Natural killer cell (primary cell): ENCODE results near the gene OR5AK2. TPM values are rescaled to one million over a fixed set of nuclear protein-coding genes. Genes with fewer than 3 reads are reported as not detected.

Experiments used
- ATAC-seq, 3 donors: fragments of 150-1000 bp in 2 of 3; fragments of 200-7000 bp in 1 of 3; cut with Tn5 transposase; 1 replicate in 1 of 3; 2 replicates in 2 of 3; pipeline ENCODE4 v1.10.0; 2021; ENCODE audit warnings: mild to moderate bottlenecking in 2 of 3, moderate library complexity in 2 of 3
- DNase-seq, 2 donors: peaks; one replicate each; pipeline versions ENCODE4 v3.0.0 to v3.0.0-alpha.2; 2013 to 2021; ENCODE audit warnings: mixed read lengths in 1 of 2
- H3K27ac ChIP-seq: one replicate; pipeline ENCODE4 v1.5.1; 2013; ENCODE audit warnings: mild to moderate bottlenecking, low read length
- H3K27me3 ChIP-seq: one replicate; pipeline ENCODE4 v1.6.1; 2013; ENCODE audit warnings: low read length; ENCODE audit not compliant: control insufficient read depth, insufficient read depth
- H3K36me3 ChIP-seq: one replicate; pipeline ENCODE4 v1.6.1; 2013; ENCODE audit warnings: low read length; ENCODE audit not compliant: control insufficient read depth, insufficient read depth
- H3K4me1 ChIP-seq: one replicate; pipeline ENCODE4 v1.6.1; 2013; ENCODE audit warnings: low read length; ENCODE audit not compliant: control insufficient read depth, insufficient read depth
- H3K4me3 ChIP-seq: one replicate; pipeline ENCODE4 v1.5.1; 2013; ENCODE audit warnings: low read length
- H3K9me3 ChIP-seq: one replicate; pipeline ENCODE4 v1.6.1; 2013; ENCODE audit warnings: low read length; ENCODE audit not compliant: control insufficient read depth, insufficient read depth
- H3K27ac Mint-ChIP-seq, 2 donors: one replicate each; pipeline ENCODE4 v1.8.0; 2022; ENCODE audit warnings: mild to moderate bottlenecking in 2 of 2, mixed read lengths in 2 of 2, moderate library complexity in 1 of 2
- H3K27me3 Mint-ChIP-seq, 2 donors: one replicate each; pipeline ENCODE4 v1.8.0; 2022; ENCODE audit warnings: low read depth in 2 of 2, mixed read lengths in 2 of 2
- H3K36me3 Mint-ChIP-seq: one replicate; pipeline ENCODE4 v1.8.0; 2022; ENCODE audit warnings: mixed read lengths
- H3K4me1 Mint-ChIP-seq, 2 donors: one replicate each; pipeline ENCODE4 v1.8.0; 2022; ENCODE audit warnings: mixed read lengths in 2 of 2
- H3K4me3 Mint-ChIP-seq: one replicate; pipeline ENCODE4 v1.8.0; 2022; ENCODE audit warnings: mild to moderate bottlenecking, moderate library complexity, mixed read lengths
- H3K9me3 Mint-ChIP-seq, 2 donors: one replicate each; pipeline ENCODE4 v1.8.0; 2022; ENCODE audit warnings: mixed read lengths in 2 of 2
- CTCF ChIP-seq: fragments of 200-600 bp; IDR thresholded peaks from one replicate; pipeline ENCODE4 v1.8.0; 2022; ENCODE audit warnings: antibody characterized with exemption
- WGBS: methylation state at CpG from one replicate; pipeline ENCODE4 v1.1.7; 2013; ENCODE audit warnings: missing lambda C conversion rate; ENCODE audit not compliant: insufficient coverage; 5-methylcytosine and 5-hydroxymethylcytosine counted together
- intact Hi-C: fragments of 100-400 bp; cut with micrococcal nuclease; formaldehyde crosslinking; loops from one replicate; pipeline ENCODE4 v1.14.2; 2022
- total RNA-seq, 4 donors: library from RNA; stranded (reverse); fragments of 120-200 nt in 1 of 4; gene quantifications; one replicate each; pipeline versions ENCODE4 v1.2.3 to v1.2.4, GENCODE V29; 2013 to 2022

The OR5AK2 gene
- total RNA-seq, 3 donors from 2014 or later (not counting 1 experiment from before 2014, with no cell fraction given) = not detected

GRCh38 chr11:56961609-56962008, 27.1 kb upstream of the OR5AK2 start:
- ATAC-seq = no peak
- intact Hi-C loops = no loop called here
- H3K27me3 ChIP-seq = no peaks in the 10 kb centered on the region

DNA sequence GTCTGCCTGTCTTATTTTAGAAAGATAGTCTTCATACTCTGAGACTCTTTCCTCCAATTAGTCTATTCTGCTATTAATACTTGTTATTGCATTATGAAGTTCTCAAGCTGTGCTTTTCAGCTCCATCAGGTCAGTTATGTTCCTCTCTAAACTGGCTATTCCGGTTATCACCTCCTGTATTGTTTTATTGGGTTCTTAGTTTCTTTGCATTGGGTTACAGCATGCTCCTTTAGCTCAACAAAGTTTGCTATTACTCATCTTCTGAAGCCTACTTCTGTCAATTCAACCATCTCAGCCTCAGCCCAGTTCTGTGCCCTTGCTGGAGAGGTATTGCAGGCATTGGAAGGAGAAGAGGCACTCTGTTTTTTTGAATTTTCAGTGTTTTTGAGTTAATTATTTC, 21.0 kb upstream of the OR5AK2 start:
- 80% methylated on average over 1 of the region's 1 CpG for WGBS
- H3K27ac Mint-ChIP-seq = no peak overlapping the region
- no peak for TF ChIP-seq CTCF

More at GRCh38 chr11:56961609-56962008, 27.1 kb upstream of the OR5AK2 start:
- Mint-ChIP-seq H3K27me3 (no peaks in the 10 kb centered on the region), H3K4me1 (no peaks in the 10 kb centered on the region), H3K36me3 (no peaks in the 10 kb centered on the region), H3K9me3 (peaks cover 5 to 9% of the 10 kb centered on the region in 2 donors), H3K4me3 (no peak overlapping the region), H3K27ac (no peak overlapping the region)
- Histone ChIP-seq H3K4me3 (no peak overlapping the region), H3K27ac (no peak overlapping the region), H3K36me3 (no peaks in the 10 kb centered on the region), H3K9me3 (no peaks in the 10 kb centered on the region), H3K4me1 (no peaks in the 10 kb centered on the region)
- TF ChIP-seq CTCF = no peak
- no peak for DNase-seq

GRCh38 chr11:56968524-56968923, 20.2 kb upstream of the OR5AK2 start:
- no peaks in the 10 kb centered on the region for H3K9me3 ChIP-seq
- no peak overlapping the region for H3K27ac ChIP-seq
- Mint-ChIP-seq H3K9me3 (peaks cover 6 to 14% of the 10 kb centered on the region in 2 donors), H3K4me1 (no peaks in the 10 kb centered on the region), H3K27me3 (no peaks in the 10 kb centered on the region), H3K36me3 (peaks cover 5% of the 10 kb centered on the region), H3K4me3 (no peak overlapping the region), H3K27ac (no peak overlapping the region)
- intact Hi-C loops = no loop called here
- H3K27me3 ChIP-seq = no peaks in the 10 kb centered on the region
- ATAC-seq (no peak), DNase-seq (no peak)
- no peaks in the 10 kb centered on the region for H3K4me1 ChIP-seq
- H3K4me3 ChIP-seq = no peak overlapping the region
- TF ChIP-seq CTCF = no peak
- WGBS = 84% methylated on average over 4 of the region's 4 CpGs
- H3K36me3 ChIP-seq = no peaks in the 10 kb centered on the region

More for the DNA sequence above, 21.0 kb upstream of the OR5AK2 start:
- Histone ChIP-seq H3K4me1 (no peaks in the 10 kb centered on the region), H3K27me3 (no peaks in the 10 kb centered on the region), H3K9me3 (no peaks in the 10 kb centered on the region), H3K4me3 (no peak overlapping the region), H3K27ac (no peak overlapping the region), H3K36me3 (no peaks in the 10 kb centered on the region)
- no peak for ATAC-seq
- intact Hi-C loops = no loop called here
- Mint-ChIP-seq H3K4me1 (no peaks in the 10 kb centered on the region), H3K27me3 (no peaks in the 10 kb centered on the region), H3K36me3 (no peaks in the 10 kb centered on the region), H3K9me3 (peaks cover 6 to 14% of the 10 kb centered on the region in 2 donors), H3K4me3 (no peak overlapping the region)
- DNase-seq = no peak

GRCh38 chr11:56977314-56977713, 11.4 kb upstream of the OR5AK2 start:
- DNase-seq = no peak
- Histone ChIP-seq H3K36me3 (no peaks in the 10 kb centered on the region), H3K4me3 (no peak overlapping the region), H3K27ac (no peak overlapping the region), H3K4me1 (no peaks in the 10 kb centered on the region), H3K9me3 (no peaks in the 10 kb centered on the region), H3K27me3 (no peaks in the 10 kb centered on the region)
- Mint-ChIP-seq H3K36me3 (peaks cover 6% of the 10 kb centered on the region), H3K27ac (no peak overlapping the region), H3K27me3 (no peaks in the 10 kb centered on the region), H3K4me1 (no peaks in the 10 kb centered on the region), H3K9me3 (no peaks in the 10 kb centered on the region), H3K4me3 (no peak overlapping the region)
- intact Hi-C loops = no loop called here
- no peak for TF ChIP-seq CTCF
- ATAC-seq = no peak
- WGBS = 70% methylated on average over 2 of the region's 2 CpGs
